ENCODE measurements around the gene SMIM43.
A peak's percentile ranks its signal among the peaks of the same experiment; 100 is the strongest.

The SMIM43 gene

DNA sequence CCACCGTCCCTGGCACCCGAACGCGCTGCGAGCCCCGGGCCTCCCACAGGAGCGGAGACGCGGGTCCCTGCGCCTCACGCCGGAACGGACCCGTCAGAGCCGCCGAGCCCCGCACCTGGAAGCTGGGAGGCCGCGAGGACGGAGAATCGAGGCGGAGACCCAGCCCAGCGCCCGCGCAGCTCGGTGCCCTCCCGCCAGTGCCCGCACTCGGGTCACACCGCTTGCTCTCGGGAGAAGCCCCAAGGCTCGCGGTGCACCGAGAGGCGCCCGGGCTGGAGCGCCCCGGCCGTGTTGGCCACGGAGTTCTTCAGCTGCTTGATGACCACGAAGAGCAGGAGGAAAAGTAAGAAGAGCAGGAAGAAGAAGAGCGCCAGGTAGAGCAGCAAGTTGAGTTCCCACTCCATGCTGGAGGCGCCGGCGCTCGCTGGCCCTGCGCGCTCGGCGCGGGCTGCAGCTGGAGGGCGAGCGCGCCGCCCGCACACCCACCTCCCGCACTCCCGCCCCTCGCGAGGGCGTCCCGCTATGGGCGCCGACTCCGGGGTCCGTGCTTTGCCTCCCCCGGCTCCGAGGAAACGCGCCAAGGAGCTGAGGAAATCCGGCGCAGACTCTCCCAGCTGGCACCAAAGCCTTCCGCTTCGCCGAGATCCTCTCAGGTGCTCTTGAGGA lies at the start of gene SMIM43:
Gene SMIM43 (minus strand): TSS at position 463 of the 666 bp plus-strand sequence. CDS start 59 bp downstream, at position 404.
- Mint-ChIP-seq H3K27ac (ENCODE audit: low read depth) (peak within 1 kb of the TSS; percentile 42), H3K9me3 (no peaks in the 10 kb centered on the region), H3K4me1 (peaks cover 15% of the 10 kb centered on the region), H3K4me3 (peak within 1 kb of the TSS; percentile 69), H3K36me3 (ENCODE audit: insufficient read depth) (no peaks in the 10 kb centered on the region), H3K27me3 (peaks cover 55% of the 10 kb centered on the region)
- DNase-seq (ENCODE audit: low spot score in 2 of 2), result no peak
- no peak for ATAC-seq (replicated peaks; ENCODE audit: extremely low read depth, poor library complexity, severe bottlenecking)

DNA sequence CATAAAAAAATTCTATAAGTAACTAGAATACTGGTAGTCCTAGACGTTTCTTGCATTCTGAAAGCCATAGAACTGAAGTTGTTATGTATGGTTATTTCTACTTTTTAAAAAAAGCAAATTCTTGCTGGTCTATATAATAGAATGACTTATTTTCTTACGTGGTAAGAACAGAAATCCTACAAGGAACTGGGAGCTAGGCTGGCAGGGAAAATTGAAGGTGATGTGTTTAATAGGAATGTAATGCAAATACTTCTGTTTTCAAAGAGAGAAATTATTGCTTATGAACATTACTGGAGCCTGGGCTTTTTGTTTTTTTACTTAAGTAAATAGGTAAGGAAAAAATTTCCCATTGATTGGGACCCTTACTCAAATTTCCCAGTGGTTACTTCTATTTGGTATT lies 49.8 kb upstream of the SMIM43 start:
- Mint-ChIP-seq H3K27ac (ENCODE audit: low read depth) (peak overlapping the region; percentile 68), H3K9me3 (no peaks in the 10 kb centered on the region), H3K4me3 (no peak overlapping the region), H3K27me3 (no peaks in the 10 kb centered on the region), H3K36me3 (ENCODE audit: insufficient read depth) (peaks cover 50% of the 10 kb centered on the region), H3K4me1 (peaks cover 10% of the 10 kb centered on the region)
- DNase-seq (ENCODE audit: low spot score in 2 of 2) (no peak), ATAC-seq (replicated peaks; ENCODE audit: extremely low read depth, poor library complexity, severe bottlenecking) (no peak)

DNA sequence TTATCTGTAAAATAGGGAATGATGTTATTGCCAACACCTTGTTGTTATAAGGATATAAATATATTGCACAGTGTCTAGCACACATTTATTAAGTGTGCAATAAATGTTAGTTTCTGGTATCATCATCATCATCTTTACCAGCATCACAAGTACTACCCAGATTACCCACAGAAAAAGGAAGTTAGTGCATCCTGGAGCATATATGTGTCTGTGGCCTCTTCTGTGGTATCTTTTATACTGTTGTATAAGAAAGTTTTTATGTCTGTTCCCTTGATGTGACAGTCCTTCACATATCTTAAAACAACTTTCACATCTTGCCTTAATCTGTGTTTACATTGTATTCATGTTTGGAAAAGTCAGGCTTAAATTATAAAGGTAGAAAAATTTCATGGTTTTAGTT lies 46.2 kb upstream of the SMIM43 start:
- H3K27ac Mint-ChIP-seq (ENCODE audit: low read depth), result no peak overlapping the region
- H3K27me3 Mint-ChIP-seq, result no peaks in the 10 kb centered on the region
- no peaks in the 10 kb centered on the region for H3K9me3 Mint-ChIP-seq
- ATAC-seq (replicated peaks; ENCODE audit: extremely low read depth, poor library complexity, severe bottlenecking) (peak; percentile 80), DNase-seq (ENCODE audit: low spot score in 2 of 2) (no peak)
- peaks cover 10% of the 10 kb centered on the region for H3K4me1 Mint-ChIP-seq
- H3K36me3 Mint-ChIP-seq (ENCODE audit: insufficient read depth), result peaks cover 57% of the 10 kb centered on the region
- no peak overlapping the region for H3K4me3 Mint-ChIP-seq

DNA sequence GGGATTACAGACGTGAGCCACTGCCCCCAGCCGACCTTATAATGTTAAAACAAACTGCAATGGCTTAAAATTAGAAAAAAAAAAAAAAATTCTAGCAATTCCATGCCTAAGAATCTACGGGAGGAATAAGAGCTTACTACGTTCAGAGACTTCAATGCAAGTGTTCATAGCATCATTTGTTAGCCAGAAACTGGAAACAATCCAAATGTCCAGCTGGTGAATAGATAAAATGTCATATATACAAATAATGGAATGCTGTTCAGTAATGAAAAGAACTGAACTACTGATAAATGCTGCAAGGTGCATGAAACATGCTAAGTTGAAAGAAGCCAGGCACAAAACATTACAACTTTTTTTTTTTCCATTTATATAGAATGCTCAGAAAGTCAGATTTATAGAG lies 41.4 kb upstream of the SMIM43 start:
- no peak for DNase-seq (ENCODE audit: low spot score in 2 of 2)
- Mint-ChIP-seq H3K36me3 (ENCODE audit: insufficient read depth) (peaks cover 63% of the 10 kb centered on the region), H3K4me1 (peaks cover 20% of the 10 kb centered on the region), H3K9me3 (no peaks in the 10 kb centered on the region), H3K27ac (ENCODE audit: low read depth) (no peak overlapping the region), H3K27me3 (no peaks in the 10 kb centered on the region), H3K4me3 (no peak overlapping the region)
- ATAC-seq (replicated peaks; ENCODE audit: extremely low read depth, poor library complexity, severe bottlenecking), result no peak

DNA sequence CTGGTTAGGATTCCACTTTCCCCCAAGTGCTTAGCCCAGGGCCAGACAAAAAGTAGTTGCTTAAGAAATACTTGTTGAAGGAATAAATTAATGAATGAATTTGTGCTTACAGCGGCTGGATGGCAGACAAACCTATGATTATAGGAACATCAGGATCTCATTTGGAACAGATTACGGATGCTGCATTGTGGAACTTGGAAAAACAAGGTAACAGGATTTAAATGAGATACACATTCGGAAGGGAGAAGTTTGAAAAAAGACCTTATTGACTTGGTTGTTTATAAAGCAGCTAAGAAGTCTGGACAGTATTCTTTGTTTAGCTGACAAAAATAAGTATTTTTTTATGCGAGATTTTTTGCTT lies 36.7 kb upstream of the SMIM43 start:
- ATAC-seq (replicated peaks; ENCODE audit: extremely low read depth, poor library complexity, severe bottlenecking) (no peak), DNase-seq (ENCODE audit: low spot score in 2 of 2) (no peak)
- Mint-ChIP-seq H3K4me1 (peaks cover 44% of the 10 kb centered on the region), H3K27me3 (no peaks in the 10 kb centered on the region), H3K9me3 (no peaks in the 10 kb centered on the region), H3K27ac (ENCODE audit: low read depth) (peak overlapping the region; percentile 95), H3K36me3 (ENCODE audit: insufficient read depth) (peaks cover 43% of the 10 kb centered on the region), H3K4me3 (peak overlapping the region; percentile 87)

GRCh38 chr4:121800961-121801714 lies 36.2 kb upstream of the SMIM43 start, which contains the start of gene EXOSC9:
Gene EXOSC9, plus strand, starts transcription at chr4:121801323. Its CDS starts 102 bp downstream, at chr4:121801425.
- H3K4me1 Mint-ChIP-seq, result peaks cover 46% of the 10 kb centered on the region
- no peaks in the 10 kb centered on the region for H3K27me3 Mint-ChIP-seq
- ATAC-seq (replicated peaks; ENCODE audit: extremely low read depth, poor library complexity, severe bottlenecking), result peak; percentile 75

DNA sequence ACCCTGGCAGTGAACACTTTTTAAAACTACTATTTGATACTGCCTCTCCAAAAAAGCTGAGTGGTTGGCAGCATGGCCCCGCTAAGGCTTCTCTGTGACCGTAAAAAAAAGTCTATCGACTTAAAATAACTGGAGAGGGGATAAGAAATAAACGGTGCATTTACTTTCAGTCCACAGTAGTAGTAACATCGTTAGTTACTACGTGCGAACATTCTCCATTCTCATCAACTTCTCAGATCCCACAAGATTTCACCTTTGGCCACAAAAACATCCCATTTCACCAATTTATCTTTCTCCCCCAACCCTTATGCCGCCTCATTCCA lies 35.6 kb upstream of the SMIM43 start:
- Mint-ChIP-seq H3K4me1 (peaks cover 51% of the 10 kb centered on the region), H3K27ac (ENCODE audit: low read depth) (peak overlapping the region; percentile 95), H3K36me3 (ENCODE audit: insufficient read depth) (peaks cover 33% of the 10 kb centered on the region), H3K9me3 (no peaks in the 10 kb centered on the region), H3K27me3 (no peaks in the 10 kb centered on the region), H3K4me3 (peak overlapping the region; percentile 87)
- DNase-seq (ENCODE audit: low spot score in 2 of 2) (no peak), ATAC-seq (replicated peaks; ENCODE audit: extremely low read depth, poor library complexity, severe bottlenecking) (peak; percentile 53)

More at GRCh38 chr4:121800961-121801714, 36.2 kb upstream of the SMIM43 start, which contains the start of gene EXOSC9:
- Mint-ChIP-seq H3K9me3 (no peaks in the 10 kb centered on the region), H3K4me3 (peak within 1 kb of the TSS; percentile 87), H3K36me3 (ENCODE audit: insufficient read depth) (peaks cover 37% of the 10 kb centered on the region), H3K27ac (ENCODE audit: low read depth) (peak within 1 kb of the TSS; percentile 95)
- DNase-seq (ENCODE audit: low spot score in 2 of 2), result peak; percentile 94 to 96

GRCh38 chr4:121799867-121800501 lies 35.0 kb upstream of the SMIM43 start:
- H3K27me3 Mint-ChIP-seq, result no peaks in the 10 kb centered on the region
- DNase-seq (ENCODE audit: low spot score in 2 of 2) (no peak), ATAC-seq (replicated peaks; ENCODE audit: extremely low read depth, poor library complexity, severe bottlenecking) (no peak)
- H3K36me3 Mint-ChIP-seq (ENCODE audit: insufficient read depth), result peaks cover 28% of the 10 kb centered on the region
- H3K4me1 Mint-ChIP-seq, result peaks cover 50% of the 10 kb centered on the region
- no peaks in the 10 kb centered on the region for H3K9me3 Mint-ChIP-seq
- peak overlapping the region; percentile 95 for H3K27ac Mint-ChIP-seq (ENCODE audit: low read depth)
- H3K4me3 Mint-ChIP-seq, result peak overlapping the region; percentile 87

DNA sequence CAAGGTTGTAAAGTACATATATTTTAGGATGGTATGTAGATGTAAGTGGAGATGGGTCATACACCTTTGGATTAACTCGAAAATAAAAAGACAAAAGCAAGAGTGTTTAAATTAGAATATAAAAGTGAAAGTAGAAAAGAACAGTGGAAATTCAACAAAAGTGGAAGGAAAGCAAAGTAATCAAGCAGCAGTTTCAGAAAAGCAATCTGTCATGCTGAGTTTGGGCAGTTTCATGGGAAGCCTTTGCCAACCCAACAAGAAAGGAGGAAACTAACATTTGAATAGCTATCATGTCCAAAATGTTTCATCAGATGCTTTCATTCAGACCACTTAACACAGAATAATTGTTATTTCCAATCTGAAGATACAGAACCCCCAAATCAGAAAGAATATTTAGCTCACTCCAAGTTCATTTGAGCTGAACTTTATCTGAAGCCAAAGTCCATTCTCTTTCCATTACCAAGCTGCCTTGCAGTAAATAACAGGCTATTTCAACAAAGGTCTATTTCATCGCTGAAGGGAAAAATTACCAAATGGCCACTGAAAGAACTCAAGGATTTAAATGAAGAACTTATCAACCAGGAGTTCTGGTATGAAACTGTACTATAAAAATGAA lies 34.4 kb upstream of the SMIM43 start:
- Mint-ChIP-seq H3K4me1 (peaks cover 50% of the 10 kb centered on the region), H3K27ac (ENCODE audit: low read depth) (peak overlapping the region; percentile 95), H3K9me3 (no peaks in the 10 kb centered on the region), H3K4me3 (peak overlapping the region; percentile 87), H3K36me3 (ENCODE audit: insufficient read depth) (peaks cover 26% of the 10 kb centered on the region), H3K27me3 (no peaks in the 10 kb centered on the region)
- no peak for ATAC-seq (replicated peaks; ENCODE audit: extremely low read depth, poor library complexity, severe bottlenecking)
- no peak for DNase-seq (ENCODE audit: low spot score in 2 of 2)

- H3K4me1 Mint-ChIP-seq, result peaks cover 36% of the 10 kb centered on the region
- peak overlapping the region; percentile 33 for H3K27ac Mint-ChIP-seq (ENCODE audit: low read depth)
- H3K9me3 Mint-ChIP-seq, result no peaks in the 10 kb centered on the region
- H3K27me3 Mint-ChIP-seq, result no peaks in the 10 kb centered on the region
- DNase-seq (ENCODE audit: low spot score in 2 of 2) (no peak), ATAC-seq (replicated peaks; ENCODE audit: extremely low read depth, poor library complexity, severe bottlenecking) (no peak)
- H3K36me3 Mint-ChIP-seq (ENCODE audit: insufficient read depth), result peaks cover 7% of the 10 kb centered on the region
- H3K4me3 Mint-ChIP-seq, result no peak overlapping the region
Observed at GRCh38 chr4:121796283-121796682, 31.3 kb upstream of the SMIM43 start.

GRCh38 chr4:121794505-121795188 lies 29.7 kb upstream of the SMIM43 start:
- no peaks in the 10 kb centered on the region for H3K36me3 Mint-ChIP-seq (ENCODE audit: insufficient read depth)
- no peak overlapping the region for H3K4me3 Mint-ChIP-seq
- no peaks in the 10 kb centered on the region for H3K9me3 Mint-ChIP-seq
- ATAC-seq (replicated peaks; ENCODE audit: extremely low read depth, poor library complexity, severe bottlenecking) (no peak), DNase-seq (ENCODE audit: low spot score in 2 of 2) (no peak)
- peaks cover 19% of the 10 kb centered on the region for H3K4me1 Mint-ChIP-seq
- H3K27me3 Mint-ChIP-seq, result peaks cover 11% of the 10 kb centered on the region
- no peak overlapping the region for H3K27ac Mint-ChIP-seq (ENCODE audit: low read depth)

DNA sequence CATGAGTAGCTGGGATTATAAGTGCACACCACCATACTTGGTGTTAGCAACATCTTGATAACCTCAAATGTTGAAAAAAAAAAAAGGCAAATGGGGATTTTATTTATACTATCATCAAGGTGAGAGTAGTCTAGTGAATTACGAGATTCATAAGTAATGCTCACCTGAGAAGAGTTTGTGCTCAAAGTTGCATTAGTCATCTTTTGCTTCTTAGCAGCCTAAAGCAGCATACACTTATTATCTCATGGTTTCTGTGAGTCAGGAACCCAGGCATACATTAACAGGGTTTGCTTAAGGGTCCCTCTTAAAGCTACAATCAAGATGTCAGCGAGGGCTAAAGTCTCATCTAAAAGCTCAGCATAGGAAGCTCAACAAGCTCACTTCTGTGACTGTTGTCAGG lies 28.0 kb upstream of the SMIM43 start:
- H3K9me3 Mint-ChIP-seq, result no peaks in the 10 kb centered on the region
- peaks cover 27% of the 10 kb centered on the region for H3K27me3 Mint-ChIP-seq
- H3K4me3 Mint-ChIP-seq, result no peak overlapping the region
- ATAC-seq (replicated peaks; ENCODE audit: extremely low read depth, poor library complexity, severe bottlenecking) (no peak), DNase-seq (ENCODE audit: low spot score in 2 of 2) (no peak)
- H3K36me3 Mint-ChIP-seq (ENCODE audit: insufficient read depth), result no peaks in the 10 kb centered on the region
- H3K27ac Mint-ChIP-seq (ENCODE audit: low read depth), result no peak overlapping the region
- peaks cover 12% of the 10 kb centered on the region for H3K4me1 Mint-ChIP-seq
